ENCODE measurements around the gene DEXI.
"Not testable (repeated sequence)": the region's sequence is repeated elsewhere in the genome, so short reads cannot be mapped to it uniquely, and the experiment has no call there.

The DEXI gene

GRCh38 chr16:10969615-10970014 is 27.3 kb upstream of the DEXI start:
- no peak for DNase-seq (ENCODE audit: low spot score)

GRCh38 chr16:10968498-10968897 is 26.2 kb upstream of the DEXI start:
- no peak for DNase-seq (ENCODE audit: low spot score)

- DNase-seq (ENCODE audit: low spot score), result no peak
Observed at GRCh38 chr16:10967986-10968385, 25.7 kb upstream of the DEXI start.

- not testable (repeated sequence) for DNase-seq (ENCODE audit: low spot score)
Observed at GRCh38 chr16:10966559-10966958, 24.3 kb upstream of the DEXI start.

- DNase-seq (ENCODE audit: low spot score), result no peak
Observed at GRCh38 chr16:10966129-10966528, 23.9 kb upstream of the DEXI start.

- DNase-seq (ENCODE audit: low spot score), result peak; percentile 77
Observed at GRCh38 chr16:10965440-10966061, 23.3 kb upstream of the DEXI start.

GRCh38 chr16:10964891-10965326 is 22.6 kb upstream of the DEXI start:
- no peak for DNase-seq (ENCODE audit: low spot score)

GRCh38 chr16:10964039-10964890 is 22.0 kb upstream of the DEXI start:
- peak; percentile 82 for DNase-seq (ENCODE audit: low spot score)

- DNase-seq (ENCODE audit: low spot score), result no peak
Observed at GRCh38 chr16:10961231-10961630, 19.0 kb upstream of the DEXI start.

- DNase-seq (ENCODE audit: low spot score), result no peak
Observed at GRCh38 chr16:10959161-10959560, 16.9 kb upstream of the DEXI start.

- no peak for DNase-seq (ENCODE audit: low spot score)
Observed at GRCh38 chr16:10957771-10958482, 15.7 kb upstream of the DEXI start.

GRCh38 chr16:10954903-10955302 is 12.6 kb upstream of the DEXI start:
- DNase-seq (ENCODE audit: low spot score), result no peak

- no peak for DNase-seq (ENCODE audit: low spot score)
Observed at GRCh38 chr16:10951026-10951425, 8.8 kb upstream of the DEXI start.

- DNase-seq (ENCODE audit: low spot score), result no peak
Observed at GRCh38 chr16:10950393-10950792, 8.1 kb upstream of the DEXI start.

GRCh38 chr16:10949424-10949970 is 7.2 kb upstream of the DEXI start:
- DNase-seq (ENCODE audit: low spot score), result peak; percentile 96

- no peak for DNase-seq (ENCODE audit: low spot score)
Observed at GRCh38 chr16:10947211-10947787, 5.0 kb upstream of the DEXI start.

- DNase-seq (ENCODE audit: low spot score), result no peak
Observed at GRCh38 chr16:10946308-10946707, 4.0 kb upstream of the DEXI start.

GRCh38 chr16:10945065-10945787 is 3.0 kb upstream of the DEXI start:
- DNase-seq (ENCODE audit: low spot score), result peak; percentile 46

- peak; percentile 97 for DNase-seq (ENCODE audit: low spot score)
Observed at GRCh38 chr16:10944249-10945064, 2.2 kb upstream of the DEXI start, which contains the start of gene CLEC16A. TSS of gene CLEC16A (plus strand) at chr16:10944564. CDS start at chr16:10944718, 154 bp downstream.

GRCh38 chr16:10943064-10943353 is 741 bp upstream of the DEXI start:
- no peak for DNase-seq (ENCODE audit: low spot score)

GRCh38 chr16:10941935-10942351 is 325 bp downstream of the DEXI start:
- not testable (repeated sequence) for DNase-seq (ENCODE audit: low spot score)

All from NAMALWA (cell line).